DOHH2 (cell line): ENCODE data around the gene CEMIP.
A peak's percentile ranks its signal among the peaks of the same experiment; 100 is the strongest.

ENCODE experiments used
- H3F3A ChIP-seq: fragments of 200-600 bp; sonication (generic), shearing (Covaris generic); 2 replicates; pipeline ENCODE4 v1.6.0; 2016; ENCODE audit warnings: antibody characterized with exemption, mild to moderate bottlenecking; ENCODE audit not compliant: control insufficient read depth, insufficient read depth
- H3K27ac ChIP-seq: fragments of 200-600 bp; sonication (generic); 2 replicates; pipeline ENCODE4 v1.5.1; 2014; ENCODE audit warnings: low read depth, mild to moderate bottlenecking, low read length, moderate library complexity
- H3K27me3 ChIP-seq: fragments of 200-600 bp; sonication (generic); 2 replicates; pipeline ENCODE4 v1.6.1; 2014; ENCODE audit warnings: mild to moderate bottlenecking, low read length, mixed read lengths; ENCODE audit not compliant: control insufficient read depth
- H3K36me3 ChIP-seq: fragments of 200-600 bp; sonication (generic); 2 replicates; pipeline ENCODE4 v1.6.1; 2014; ENCODE audit warnings: mild to moderate bottlenecking, low read length, moderate library complexity, mixed read lengths; ENCODE audit not compliant: control insufficient read depth
- H3K4me1 ChIP-seq: fragments of 200-600 bp; sonication (generic); 2 replicates; pipeline ENCODE4 v1.6.1; 2014; ENCODE audit warnings: mild to moderate bottlenecking, low read length, mixed read lengths; ENCODE audit not compliant: control insufficient read depth
- H3K4me2 ChIP-seq: fragments of 200-600 bp; sonication (generic); 2 replicates; pipeline ENCODE4 v1.6.0; 2014; ENCODE audit warnings: mild to moderate bottlenecking, low read length, moderate library complexity
- H3K4me3 ChIP-seq: fragments of 200-600 bp; sonication (generic); 2 replicates; pipeline ENCODE4 v1.5.1; 2014; ENCODE audit warnings: mild to moderate bottlenecking, low read length, mixed read lengths
- H3K79me2 ChIP-seq: fragments of 200-600 bp; sonication (generic); 2 replicates; pipeline ENCODE4 v1.6.1; 2014; ENCODE audit warnings: mild to moderate bottlenecking, low read length, mixed read lengths; ENCODE audit not compliant: control insufficient read depth
- H3K9me2 ChIP-seq: fragments of 200-600 bp; sonication (generic); replicated peaks from 2 replicates; pipeline ENCODE4 v1.6.1; 2014; ENCODE audit warnings: mild to moderate bottlenecking, low read length, mixed read lengths; ENCODE audit not compliant: control insufficient read depth
- H3K9me3 ChIP-seq: fragments of 200-600 bp; sonication (generic); 2 replicates; pipeline ENCODE4 v1.6.1; 2014; ENCODE audit warnings: antibody characterized with exemption, low read length, mixed read lengths; ENCODE audit not compliant: control insufficient read depth, insufficient read depth
- H4K20me1 ChIP-seq: fragments of 200-600 bp; sonication (generic); 2 replicates; pipeline ENCODE4 v1.6.0; 2014; ENCODE audit warnings: low read depth, mild to moderate bottlenecking, antibody characterized with exemption, low read length, moderate library complexity; ENCODE audit not compliant: control insufficient read depth, insufficient read depth
- CTCF ChIP-seq: fragments of 200-600 bp; sonication (generic); IDR thresholded peaks from one replicate; pipeline ENCODE4 v1.5.1; 2014; ENCODE audit warnings: antibody characterized with exemption, mild to moderate bottlenecking, low read depth, low read length; ENCODE audit not compliant: poor library complexity, severe bottlenecking
- EZH2phosphoT487 ChIP-seq: fragments of 200-600 bp; sonication (generic); IDR thresholded peaks from 2 replicates; pipeline ENCODE4 v1.6.1; 2017; ENCODE audit warnings: borderline replicate concordance, mild to moderate bottlenecking, antibody characterized with exemption, low read length, moderate library complexity, mixed read lengths

Gene CEMIP

GRCh38 chr15:80984856-80985255 is 205.7 kb downstream of the CEMIP start:
- H3F3A ChIP-seq = no peaks in the 10 kb centered on the region
- no peaks in the 10 kb centered on the region for H3K9me3 ChIP-seq
- TF ChIP-seq CTCF = no peak
- TF ChIP-seq EZH2phosphoT487 = no peak
- no peaks in the 10 kb centered on the region for H3K9me2 ChIP-seq
- peaks cover 24% of the 10 kb centered on the region for H3K4me1 ChIP-seq
- no peaks in the 10 kb centered on the region for H3K27me3 ChIP-seq
- no peak overlapping the region for H3K4me3 ChIP-seq
- no peak overlapping the region for H3K27ac ChIP-seq
- H4K20me1 ChIP-seq = peaks cover 8% of the 10 kb centered on the region
- H3K36me3 ChIP-seq = peaks cover 45% of the 10 kb centered on the region
- no peak overlapping the region for H3K4me2 ChIP-seq
- peaks cover 78% of the 10 kb centered on the region for H3K79me2 ChIP-seq

GRCh38 chr15:80985981-80986380 is 206.8 kb downstream of the CEMIP start:
- peaks cover 35% of the 10 kb centered on the region for H3K4me1 ChIP-seq
- TF ChIP-seq EZH2phosphoT487 (no peak), CTCF (no peak)
- peaks cover 76% of the 10 kb centered on the region for H3K79me2 ChIP-seq
- H3K27ac ChIP-seq = no peak overlapping the region
- no peak overlapping the region for H3K4me3 ChIP-seq
- H3K36me3 ChIP-seq = peaks cover 37% of the 10 kb centered on the region
- no peaks in the 10 kb centered on the region for H3K9me3 ChIP-seq
- no peaks in the 10 kb centered on the region for H3K27me3 ChIP-seq
- peaks cover 8% of the 10 kb centered on the region for H4K20me1 ChIP-seq
- H3K4me2 ChIP-seq = no peak overlapping the region
- H3F3A ChIP-seq = no peaks in the 10 kb centered on the region
- no peaks in the 10 kb centered on the region for H3K9me2 ChIP-seq

GRCh38 chr15:80986487-80986886 is 207.3 kb downstream of the CEMIP start:
- Histone ChIP-seq H3K4me3 (no peak overlapping the region), H3K4me1 (peaks cover 40% of the 10 kb centered on the region), H3K9me2 (no peaks in the 10 kb centered on the region), H3K4me2 (peak overlapping the region; percentile 40), H3K9me3 (no peaks in the 10 kb centered on the region), H3K36me3 (peaks cover 37% of the 10 kb centered on the region), H3K79me2 (peaks cover 76% of the 10 kb centered on the region), H3F3A (no peaks in the 10 kb centered on the region), H4K20me1 (peaks cover 8% of the 10 kb centered on the region), H3K27me3 (no peaks in the 10 kb centered on the region), H3K27ac (no peak overlapping the region)
- TF ChIP-seq CTCF (no peak), EZH2phosphoT487 (no peak)
